DOHH2 (cell line): ENCODE results near the gene ADAMTS2.

Experiments
- H3F3A ChIP-seq: fragments of 200-600 bp; sonication (generic), shearing (Covaris generic); 2 replicates; pipeline ENCODE4 v1.6.0; 2016; ENCODE audit warnings: antibody characterized with exemption, mild to moderate bottlenecking; ENCODE audit not compliant: control insufficient read depth, insufficient read depth
- H3K27ac ChIP-seq: fragments of 200-600 bp; sonication (generic); 2 replicates; pipeline ENCODE4 v1.5.1; 2014; ENCODE audit warnings: low read depth, mild to moderate bottlenecking, low read length, moderate library complexity
- H3K27me3 ChIP-seq: fragments of 200-600 bp; sonication (generic); 2 replicates; pipeline ENCODE4 v1.6.1; 2014; ENCODE audit warnings: mild to moderate bottlenecking, low read length, mixed read lengths; ENCODE audit not compliant: control insufficient read depth
- H3K36me3 ChIP-seq: fragments of 200-600 bp; sonication (generic); 2 replicates; pipeline ENCODE4 v1.6.1; 2014; ENCODE audit warnings: mild to moderate bottlenecking, low read length, moderate library complexity, mixed read lengths; ENCODE audit not compliant: control insufficient read depth
- H3K4me1 ChIP-seq: fragments of 200-600 bp; sonication (generic); 2 replicates; pipeline ENCODE4 v1.6.1; 2014; ENCODE audit warnings: mild to moderate bottlenecking, low read length, mixed read lengths; ENCODE audit not compliant: control insufficient read depth
- H3K4me2 ChIP-seq: fragments of 200-600 bp; sonication (generic); 2 replicates; pipeline ENCODE4 v1.6.0; 2014; ENCODE audit warnings: mild to moderate bottlenecking, low read length, moderate library complexity
- H3K4me3 ChIP-seq: fragments of 200-600 bp; sonication (generic); 2 replicates; pipeline ENCODE4 v1.5.1; 2014; ENCODE audit warnings: mild to moderate bottlenecking, low read length, mixed read lengths
- H3K79me2 ChIP-seq: fragments of 200-600 bp; sonication (generic); 2 replicates; pipeline ENCODE4 v1.6.1; 2014; ENCODE audit warnings: mild to moderate bottlenecking, low read length, mixed read lengths; ENCODE audit not compliant: control insufficient read depth
- H3K9me2 ChIP-seq: fragments of 200-600 bp; sonication (generic); replicated peaks from 2 replicates; pipeline ENCODE4 v1.6.1; 2014; ENCODE audit warnings: mild to moderate bottlenecking, low read length, mixed read lengths; ENCODE audit not compliant: control insufficient read depth
- H3K9me3 ChIP-seq: fragments of 200-600 bp; sonication (generic); 2 replicates; pipeline ENCODE4 v1.6.1; 2014; ENCODE audit warnings: antibody characterized with exemption, low read length, mixed read lengths; ENCODE audit not compliant: control insufficient read depth, insufficient read depth
- H4K20me1 ChIP-seq: fragments of 200-600 bp; sonication (generic); 2 replicates; pipeline ENCODE4 v1.6.0; 2014; ENCODE audit warnings: low read depth, mild to moderate bottlenecking, antibody characterized with exemption, low read length, moderate library complexity; ENCODE audit not compliant: control insufficient read depth, insufficient read depth
- EZH2phosphoT487 ChIP-seq: fragments of 200-600 bp; sonication (generic); IDR thresholded peaks from 2 replicates; pipeline ENCODE4 v1.6.1; 2017; ENCODE audit warnings: borderline replicate concordance, mild to moderate bottlenecking, antibody characterized with exemption, low read length, moderate library complexity, mixed read lengths
- TF ChIP-seq, protein P1 (sequence below): fragments of 200-600 bp; sonication (generic); IDR thresholded peaks from one replicate; pipeline ENCODE4 v1.5.1; 2014; ENCODE audit warnings: antibody characterized with exemption, mild to moderate bottlenecking, low read depth, low read length; ENCODE audit not compliant: poor library complexity, severe bottlenecking

The ADAMTS2 gene

DNA sequence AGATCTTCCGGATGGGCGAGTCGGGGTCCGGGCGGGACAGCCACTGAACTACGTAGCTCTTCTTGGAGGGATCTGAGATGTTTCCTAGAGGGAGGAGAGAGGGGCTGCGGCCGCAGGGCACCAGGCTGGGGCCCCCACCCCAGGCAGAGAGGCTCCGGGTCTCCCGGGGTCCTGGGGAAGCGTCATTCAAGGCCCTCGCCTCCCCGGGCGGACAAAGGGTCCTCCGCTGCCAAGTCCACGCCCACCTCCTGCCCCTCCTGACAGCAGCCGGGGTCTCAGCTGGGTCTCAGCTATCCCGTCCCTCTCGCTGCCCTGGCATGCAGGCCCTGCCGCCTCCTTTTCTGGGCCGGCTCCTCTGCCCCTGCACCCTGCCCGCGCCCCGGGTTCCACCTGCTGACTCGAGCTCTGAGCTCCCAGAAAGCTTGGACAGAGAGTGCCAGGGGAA lies 223.6 kb downstream of the ADAMTS2 start:
- H4K20me1 ChIP-seq: no peaks in the 10 kb centered on the region
- no peaks in the 10 kb centered on the region for H3K27me3 ChIP-seq
- no peaks in the 10 kb centered on the region for H3K9me2 ChIP-seq
- H3K27ac ChIP-seq: no peak overlapping the region
- H3K4me3 ChIP-seq: no peak overlapping the region
- peaks cover 15% of the 10 kb centered on the region; the same call in 1 of the 2 replicates for H3K9me3 ChIP-seq
- TF ChIP-seq EZH2phosphoT487: no peak
- TF ChIP-seq, protein P1, sequence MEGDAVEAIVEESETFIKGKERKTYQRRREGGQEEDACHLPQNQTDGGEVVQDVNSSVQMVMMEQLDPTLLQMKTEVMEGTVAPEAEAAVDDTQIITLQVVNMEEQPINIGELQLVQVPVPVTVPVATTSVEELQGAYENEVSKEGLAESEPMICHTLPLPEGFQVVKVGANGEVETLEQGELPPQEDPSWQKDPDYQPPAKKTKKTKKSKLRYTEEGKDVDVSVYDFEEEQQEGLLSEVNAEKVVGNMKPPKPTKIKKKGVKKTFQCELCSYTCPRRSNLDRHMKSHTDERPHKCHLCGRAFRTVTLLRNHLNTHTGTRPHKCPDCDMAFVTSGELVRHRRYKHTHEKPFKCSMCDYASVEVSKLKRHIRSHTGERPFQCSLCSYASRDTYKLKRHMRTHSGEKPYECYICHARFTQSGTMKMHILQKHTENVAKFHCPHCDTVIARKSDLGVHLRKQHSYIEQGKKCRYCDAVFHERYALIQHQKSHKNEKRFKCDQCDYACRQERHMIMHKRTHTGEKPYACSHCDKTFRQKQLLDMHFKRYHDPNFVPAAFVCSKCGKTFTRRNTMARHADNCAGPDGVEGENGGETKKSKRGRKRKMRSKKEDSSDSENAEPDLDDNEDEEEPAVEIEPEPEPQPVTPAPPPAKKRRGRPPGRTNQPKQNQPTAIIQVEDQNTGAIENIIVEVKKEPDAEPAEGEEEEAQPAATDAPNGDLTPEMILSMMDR: no peak
- H3K4me1 ChIP-seq: no peaks in the 10 kb centered on the region
- H3F3A ChIP-seq: no peaks in the 10 kb centered on the region
- no peak overlapping the region for H3K4me2 ChIP-seq
- H3K79me2 ChIP-seq: no peaks in the 10 kb centered on the region
- no peaks in the 10 kb centered on the region for H3K36me3 ChIP-seq

DNA sequence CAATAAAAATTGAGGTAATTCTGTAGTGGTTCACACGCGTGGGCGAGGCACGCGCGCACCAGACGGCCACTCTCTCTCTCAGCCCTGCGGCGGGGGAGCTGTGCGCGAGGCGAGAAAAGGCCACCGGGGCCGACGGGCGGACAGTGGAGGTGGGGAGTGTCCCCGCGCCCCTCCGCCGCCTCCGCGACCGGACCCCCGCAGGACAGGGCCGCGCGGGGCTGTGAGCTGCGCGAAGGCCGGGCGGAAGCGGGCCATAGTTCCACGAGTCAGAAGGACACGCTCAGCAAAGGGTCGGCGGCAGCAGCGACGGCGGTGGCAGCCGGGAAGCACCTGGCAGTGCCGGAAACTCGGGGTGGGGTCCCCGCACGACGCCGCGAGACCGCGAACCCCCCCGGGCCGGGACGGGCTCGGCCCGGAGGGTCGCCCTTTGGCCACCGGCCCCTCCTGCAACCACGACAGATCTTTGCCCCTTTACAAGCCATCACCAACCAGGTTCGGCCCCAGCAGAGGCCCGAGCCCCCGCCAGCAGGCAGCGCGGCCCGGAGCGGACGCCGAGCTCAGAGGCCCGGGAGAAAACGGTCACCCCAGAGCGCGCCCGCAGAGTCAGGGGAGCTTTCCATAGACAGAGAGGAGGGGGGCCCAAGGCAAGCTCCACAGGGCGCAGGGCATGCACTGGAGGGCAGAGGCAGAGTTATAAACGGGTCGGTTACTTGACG lies 224.2 kb downstream of the ADAMTS2 start:
- no peak overlapping the region for H3K4me2 ChIP-seq
- H3K4me1 ChIP-seq: no peaks in the 10 kb centered on the region
- TF ChIP-seq EZH2phosphoT487: no peak
- TF ChIP-seq, protein P1: no peak
- H4K20me1 ChIP-seq: no peaks in the 10 kb centered on the region
- H3K27me3 ChIP-seq: no peaks in the 10 kb centered on the region
- H3K36me3 ChIP-seq: no peaks in the 10 kb centered on the region
- no peak overlapping the region for H3K4me3 ChIP-seq
- H3K9me2 ChIP-seq: no peaks in the 10 kb centered on the region
- H3K79me2 ChIP-seq: no peaks in the 10 kb centered on the region
- H3K27ac ChIP-seq: no peak overlapping the region
- H3F3A ChIP-seq: no peaks in the 10 kb centered on the region
- peaks cover 15% of the 10 kb centered on the region; the same call in 1 of the 2 replicates for H3K9me3 ChIP-seq

DNA sequence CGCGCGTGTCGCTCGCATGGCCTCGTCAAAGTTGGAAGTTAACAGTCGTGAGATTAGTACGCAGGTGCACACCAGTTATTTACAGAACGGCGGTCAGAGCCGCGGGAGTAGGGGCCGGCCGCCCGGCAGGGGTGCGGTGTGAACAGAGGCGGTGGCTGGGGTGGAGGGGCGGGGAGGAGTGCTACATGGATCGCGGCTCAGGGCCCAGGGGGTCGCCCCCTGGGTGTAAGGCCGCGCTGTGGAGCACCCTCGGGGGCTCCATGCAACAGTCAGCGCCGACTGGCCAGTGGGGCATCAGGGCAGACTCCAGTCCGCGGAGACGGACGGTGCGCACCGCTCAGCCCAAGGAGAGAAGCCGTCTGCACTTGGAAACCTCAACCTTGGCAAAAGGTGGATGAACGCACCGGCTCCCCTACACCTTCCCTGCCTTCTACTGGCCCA lies 224.8 kb downstream of the ADAMTS2 start:
- Histone ChIP-seq H4K20me1 (no peaks in the 10 kb centered on the region), H3K79me2 (no peaks in the 10 kb centered on the region), H3K4me3 (no peak overlapping the region), H3F3A (no peaks in the 10 kb centered on the region), H3K9me3 (peaks cover 14% of the 10 kb centered on the region; the same call in 1 of the 2 replicates), H3K27me3 (no peaks in the 10 kb centered on the region), H3K4me1 (no peaks in the 10 kb centered on the region), H3K9me2 (no peaks in the 10 kb centered on the region), H3K36me3 (no peaks in the 10 kb centered on the region), H3K27ac (no peak overlapping the region), H3K4me2 (no peak overlapping the region)
- TF ChIP-seq, protein P1: no peak
- no peak for TF ChIP-seq EZH2phosphoT487
